Tibial nerve (tissue), 4 donors: ENCODE results near the gene DAPP1. TPM values are rescaled to one million over a fixed set of nuclear protein-coding genes. Genes with fewer than 3 reads are reported as not detected.
A peak's percentile ranks its signal among the peaks of the same experiment; 100 is the strongest.
"Not testable (repeated sequence)": the region's sequence is repeated elsewhere in the genome, so short reads cannot be mapped to it uniquely, and the experiment has no call there.

ENCODE experiments used
- DNase-seq, 2 donors: peaks; one replicate each; pipeline ENCODE4 v3.0.0-alpha.2; 2019; ENCODE audit warnings: low spot score in 2 of 2
- H3K27ac ChIP-seq, 4 donors: fragments of 200-600 bp; sonication (generic) in 3 of 4; one replicate each; pipeline ENCODE4 v1.5.1; 2017 to 2019; ENCODE audit warnings: mild to moderate bottlenecking in 1 of 4
- H3K27me3 ChIP-seq, 2 donors: fragments of 200-600 bp; sonication (generic) in 1 of 2; one replicate each; pipeline versions ENCODE4 v1.5.1 to v1.6.0; 2017 to 2019
- H3K36me3 ChIP-seq, 3 donors: fragments of 200-600 bp; sonication (generic); one replicate each; pipeline ENCODE4 v1.5.1; 2018 to 2019
- H3K4me1 ChIP-seq, 4 donors: fragments of 200-600 bp; sonication (generic) in 3 of 4; one replicate each; pipeline ENCODE4 v1.5.1; 2017 to 2019
- H3K4me3 ChIP-seq, 4 donors: fragments of 200-600 bp; sonication (generic) in 3 of 4; one replicate each; pipeline ENCODE4 v1.5.1; 2017 to 2019; ENCODE audit warnings: mild to moderate bottlenecking in 1 of 4, moderate library complexity in 1 of 4
- H3K9me3 ChIP-seq, 4 donors: fragments of 200-600 bp; sonication (generic) in 3 of 4; one replicate each; pipeline ENCODE4 v1.5.1; 2017 to 2019
- EP300 ChIP-seq, 2 donors: sonication (generic); formaldehyde crosslinking; IDR thresholded peaks; one replicate each; pipeline ENCODE4 v1.6.1; 2017; ENCODE audit warnings: antibody characterized with exemption in 2 of 2, mild to moderate bottlenecking in 1 of 2
- POLR2A ChIP-seq, 2 donors: fragments of 450-650 bp; IDR thresholded peaks; one replicate each; pipeline ENCODE4 v1.6.1; 2017; ENCODE audit warnings: antibody characterized with exemption in 2 of 2, mild to moderate bottlenecking in 2 of 2, moderate library complexity in 2 of 2
- WGBS, 2 donors: methylation state at CpG; one replicate each; pipeline ENCODE4 v1.1.5; 2018; 5-methylcytosine and 5-hydroxymethylcytosine counted together
- total RNA-seq, 4 donors: library from RNA; depleted of rRNA; stranded (reverse); fragments of >200 nt; gene quantifications; one replicate each; pipeline ENCODE4 v1.1.0, GENCODE V29; 2016
- TF ChIP-seq, protein P1 (sequence below), 5 experiments: fragments of 200-600 bp in 3 of 5; fragments of 450-650 bp in 2 of 5; sonication (generic) in 3 of 5; IDR thresholded peaks; one replicate each; pipeline ENCODE4 v1.5.1; 2016 to 2019; ENCODE audit warnings: antibody characterized with exemption in 5 of 5, mild to moderate bottlenecking in 3 of 5, moderate library complexity in 2 of 5

DAPP1 gene
- 1 to 10 TPM in 3 of 4 donors, under 1 TPM in 1; 0.42 to 4.2 (median 1.2) TPM for total RNA-seq

DNA sequence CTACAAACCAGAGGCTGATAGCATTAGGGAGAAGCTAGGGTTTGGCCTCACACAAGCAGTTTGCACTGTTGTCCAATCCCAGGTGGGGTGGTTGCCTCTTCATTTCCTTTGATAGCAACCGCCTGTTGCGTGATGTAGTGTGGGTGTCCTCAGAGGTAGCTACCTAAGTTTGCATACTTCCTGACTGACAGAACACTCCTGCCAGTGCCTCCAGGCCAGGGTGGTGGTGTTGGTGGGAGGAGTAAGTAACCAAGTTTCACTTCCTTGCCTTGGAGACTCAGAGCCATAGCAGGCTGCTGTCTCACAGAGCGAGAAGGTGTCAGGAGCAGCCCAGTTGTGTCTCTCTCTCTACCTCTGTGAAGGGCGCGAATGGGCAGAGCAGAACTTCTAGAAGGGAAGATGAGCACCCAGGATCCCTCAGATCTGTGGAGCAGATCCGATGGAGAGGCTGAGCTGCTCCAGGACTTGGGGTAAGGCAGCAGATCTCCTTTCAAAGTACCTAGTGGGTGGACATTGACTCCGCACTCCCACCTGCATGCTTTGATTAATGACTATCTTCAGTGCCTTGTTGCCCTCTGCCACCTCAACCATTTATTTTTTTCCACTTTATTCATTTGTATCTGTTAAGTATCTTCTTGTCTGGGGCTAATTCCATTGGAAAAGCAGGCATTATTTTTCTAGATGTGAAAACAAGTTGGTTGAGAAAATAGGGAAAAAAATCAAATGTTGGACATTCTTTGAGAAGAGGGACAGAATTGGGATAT, at the start of gene DAPP1:
TSS of gene DAPP1 (plus strand) at position 283 of the 764 bp plus-strand sequence. CDS start at position 370, 87 bp downstream.
- H3K27me3 ChIP-seq: no peaks in the 10 kb centered on the region
- H3K36me3 ChIP-seq: no peaks in the 10 kb centered on the region
- peak within 1 kb of the TSS in 1 of 4 donors; percentile 50 for H3K27ac ChIP-seq
- peak within 1 kb of the TSS in 3 of 4 donors; percentile 7 to 35 (median 35) for H3K4me3 ChIP-seq
- H3K4me1 ChIP-seq: no peaks in the 10 kb centered on the region
- 82 to 88% methylated on average over 7 of the region's 7 CpGs for WGBS, 2 donors
- TF ChIP-seq, protein P1, sequence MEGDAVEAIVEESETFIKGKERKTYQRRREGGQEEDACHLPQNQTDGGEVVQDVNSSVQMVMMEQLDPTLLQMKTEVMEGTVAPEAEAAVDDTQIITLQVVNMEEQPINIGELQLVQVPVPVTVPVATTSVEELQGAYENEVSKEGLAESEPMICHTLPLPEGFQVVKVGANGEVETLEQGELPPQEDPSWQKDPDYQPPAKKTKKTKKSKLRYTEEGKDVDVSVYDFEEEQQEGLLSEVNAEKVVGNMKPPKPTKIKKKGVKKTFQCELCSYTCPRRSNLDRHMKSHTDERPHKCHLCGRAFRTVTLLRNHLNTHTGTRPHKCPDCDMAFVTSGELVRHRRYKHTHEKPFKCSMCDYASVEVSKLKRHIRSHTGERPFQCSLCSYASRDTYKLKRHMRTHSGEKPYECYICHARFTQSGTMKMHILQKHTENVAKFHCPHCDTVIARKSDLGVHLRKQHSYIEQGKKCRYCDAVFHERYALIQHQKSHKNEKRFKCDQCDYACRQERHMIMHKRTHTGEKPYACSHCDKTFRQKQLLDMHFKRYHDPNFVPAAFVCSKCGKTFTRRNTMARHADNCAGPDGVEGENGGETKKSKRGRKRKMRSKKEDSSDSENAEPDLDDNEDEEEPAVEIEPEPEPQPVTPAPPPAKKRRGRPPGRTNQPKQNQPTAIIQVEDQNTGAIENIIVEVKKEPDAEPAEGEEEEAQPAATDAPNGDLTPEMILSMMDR (IDR thresholded peaks at IDR 0.05): no peak
- H3K9me3 ChIP-seq: no peaks in the 10 kb centered on the region
- DNase-seq: peak in 1 of 2 donors; percentile 5

DNA sequence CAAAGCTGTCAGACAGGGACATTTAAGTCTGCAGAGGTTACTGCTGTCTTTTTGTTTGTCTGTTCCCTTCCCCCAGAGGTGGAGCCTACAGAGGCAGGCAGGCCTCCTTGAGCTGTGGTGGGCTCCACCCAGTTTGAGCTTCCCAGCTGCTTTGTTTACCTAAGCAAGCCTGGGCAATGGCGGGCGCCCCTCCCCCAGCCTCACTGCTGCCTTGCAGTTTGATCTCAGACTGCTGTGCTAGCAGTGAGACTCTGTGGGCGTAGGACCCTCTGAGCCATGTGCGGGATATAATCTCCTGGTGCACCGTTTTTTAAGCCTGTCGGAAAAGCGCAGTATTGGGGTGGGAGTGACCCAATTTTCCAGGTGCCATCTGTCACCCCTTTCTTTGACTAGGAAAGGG, 45.8 kb upstream of the DAPP1 start:
- not testable (repeated sequence) for DNase-seq, H3K36me3 ChIP-seq, H3K27me3 ChIP-seq, H3K27ac ChIP-seq, H3K4me1 ChIP-seq, H3K4me3 ChIP-seq
- H3K9me3 ChIP-seq: peaks cover 0 to 27% (median 0%) of the 10 kb centered on the region in 4 donors
- WGBS, 2 donors: 94 to 100% methylated on average over 7 of the region's 7 CpGs

- no peaks in the 10 kb centered on the region for H3K36me3 ChIP-seq
- no peak for DNase-seq
- no peak overlapping the region for H3K27ac ChIP-seq
- H3K9me3 ChIP-seq: peaks cover 0 to 2% (median 0%) of the 10 kb centered on the region in 4 donors
- H3K4me1 ChIP-seq: no peaks in the 10 kb centered on the region
- WGBS, 2 donors: 89 to 94% methylated on average over 3 of the region's 3 CpGs
- TF ChIP-seq EP300 (IDR thresholded peaks at IDR 0.05): no peak
- TF ChIP-seq POLR2A (IDR thresholded peaks at IDR 0.05): no peak
- TF ChIP-seq, protein P1 (IDR thresholded peaks at IDR 0.05): no peak
- no peak overlapping the region for H3K4me3 ChIP-seq
- no peaks in the 10 kb centered on the region for H3K27me3 ChIP-seq
These were observed 32.7 kb upstream of the DAPP1 start for GRCh38 chr4:99783940-99784339.

DNA sequence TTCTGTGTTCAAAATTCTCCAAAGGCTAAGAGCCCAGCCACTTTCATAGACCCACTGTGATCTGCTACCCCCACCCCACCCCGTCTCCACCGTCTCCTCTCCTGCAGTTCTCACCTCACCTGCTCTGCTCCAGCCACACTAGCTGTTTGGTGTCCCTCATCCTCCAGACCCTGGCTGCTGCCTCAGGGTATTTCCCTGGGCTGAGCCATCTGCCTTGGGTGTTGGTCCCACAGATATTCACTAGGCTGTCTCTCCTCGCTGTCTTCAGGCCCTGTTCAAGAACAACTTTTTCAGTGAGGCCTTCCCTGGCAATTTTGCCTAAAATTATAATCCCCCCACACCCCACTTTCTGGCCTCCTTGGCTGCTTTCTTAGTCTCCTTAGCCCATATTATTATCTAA, 31.8 kb upstream of the DAPP1 start:
- TF ChIP-seq EP300 (IDR thresholded peaks at IDR 0.05) (no peak), POLR2A (IDR thresholded peaks at IDR 0.05) (no peak)
- TF ChIP-seq, protein P1 (IDR thresholded peaks at IDR 0.05): no peak
- H3K27ac ChIP-seq: no peak overlapping the region
- H3K4me3 ChIP-seq: no peak overlapping the region
- WGBS, 2 donors: 83 to 91% methylated on average over 3 of the region's 3 CpGs
- H3K4me1 ChIP-seq: no peaks in the 10 kb centered on the region
- H3K27me3 ChIP-seq: no peaks in the 10 kb centered on the region
- H3K36me3 ChIP-seq: no peaks in the 10 kb centered on the region
- H3K9me3 ChIP-seq: no peaks in the 10 kb centered on the region
- DNase-seq: no peak

GRCh38 chr4:99790796-99791617, 25.6 kb upstream of the DAPP1 start:
- no peak for DNase-seq
- Histone ChIP-seq H3K36me3 (no peaks in the 10 kb centered on the region), H3K27ac (no peak overlapping the region), H3K9me3 (no peaks in the 10 kb centered on the region), H3K27me3 (no peaks in the 10 kb centered on the region), H3K4me3 (no peak overlapping the region), H3K4me1 (no peaks in the 10 kb centered on the region)
- TF ChIP-seq POLR2A (IDR thresholded peaks at IDR 0.05): no peak
- 36 to 44% methylated on average over 6 of the region's 6 CpGs for WGBS, 2 donors
